Central memory CD8-positive, alpha-beta T cell (primary cell): ENCODE data around the gene OTOP2.
"Not testable (repeated sequence)": the region's sequence is repeated elsewhere in the genome, so short reads cannot be mapped to it uniquely, and the experiment has no call there.

Experiments
- ATAC-seq: fragments of 150-1000 bp; cut with Tn5 transposase; replicated peaks from 2 replicates; pipeline ENCODE4 v1.10.0; 2022; ENCODE audit warnings: mild to moderate bottlenecking, moderate FRiP score, moderate number of reproducible peaks; ENCODE audit not compliant: poor library complexity, severe bottlenecking; ENCODE audit errors: extremely low read depth
- DNase-seq, 2 donors: peaks; one replicate each; pipeline ENCODE4 v3.0.0; 2021; ENCODE audit warnings: low spot score in 2 of 2
- H3K27ac Mint-ChIP-seq: one replicate; pipeline ENCODE4 v1.8.0; 2022; ENCODE audit warnings: low read depth, mild to moderate bottlenecking, moderate library complexity, mixed read lengths
- H3K27me3 Mint-ChIP-seq: one replicate; pipeline ENCODE4 v1.8.0; 2022; ENCODE audit warnings: mixed read lengths
- H3K36me3 Mint-ChIP-seq: one replicate; pipeline ENCODE4 v1.8.0; 2022; ENCODE audit warnings: mild to moderate bottlenecking, moderate library complexity, mixed read lengths; ENCODE audit not compliant: insufficient read depth
- H3K4me1 Mint-ChIP-seq: one replicate; pipeline ENCODE4 v1.8.0; 2022; ENCODE audit warnings: mixed read lengths
- H3K4me3 Mint-ChIP-seq: one replicate; pipeline ENCODE4 v1.8.0; 2022; ENCODE audit warnings: mild to moderate bottlenecking, moderate library complexity, mixed read lengths
- H3K9me3 Mint-ChIP-seq: one replicate; pipeline ENCODE4 v1.8.0; 2022; ENCODE audit warnings: mixed read lengths

The OTOP2 gene

GRCh38 chr17:74982663-74983313, 58.7 kb downstream of the OTOP2 start:
- Mint-ChIP-seq H3K4me3 (peak overlapping the region; percentile 84), H3K4me1 (peaks cover 12% of the 10 kb centered on the region), H3K27ac (peak overlapping the region; percentile 35)
- not testable (repeated sequence) for H3K27me3 Mint-ChIP-seq, H3K9me3 Mint-ChIP-seq, ATAC-seq, DNase-seq, H3K36me3 Mint-ChIP-seq
